PC-3 (cell line): ENCODE results near the gene HDAC10. TPM values are rescaled to one million over a fixed set of nuclear protein-coding genes. Genes with fewer than 3 reads are reported as not detected.
A peak's percentile ranks its signal among the peaks of the same experiment; 100 is the strongest.

Source experiments
- ATAC-seq: fragments of 200-7000 bp; cut with Tn5 transposase; 2 replicates; pipeline ENCODE4 v1.9.1; 2020; ENCODE audit warnings: mild to moderate bottlenecking, moderate library complexity
- BruUV-seq: library from RNA; stranded (reverse); fragments of 400-500 nt; replicated peaks from 2 replicates; lab custom pipeline; 2021; lab: Mats Ljungman, UMichigan
- CTCF ChIA-PET: fragments of 300-600 bp; sonication (Branson Sonifier 250); formaldehyde crosslinking; loops from one replicate; lab custom pipeline; 2022; ENCODE audit warnings: antibody characterized with exemption; lab: Charles Lee
- POLR2A ChIA-PET: fragments of 300-600 bp; sonication (Branson Sonifier 250); formaldehyde crosslinking; loops from one replicate; lab custom pipeline; 2022; ENCODE audit warnings: antibody characterized with exemption; ENCODE audit not compliant: unreplicated experiment; lab: Charles Lee
- DNase-seq: peaks from one replicate; pipeline ENCODE4 v3.0.0-alpha.2; 2015
- H2AFZ ChIP-seq: fragments of 300-600 bp; sonication (generic); 2 replicates; pipeline ENCODE4 v1.6.0; 2016; ENCODE audit warnings: antibody characterized with exemption, low read length
- H3F3A ChIP-seq: fragments of 300-600 bp; sonication (generic); one replicate; pipeline ENCODE4 v1.6.0; 2017; ENCODE audit warnings: antibody characterized with exemption, low read length, control low read depth, mild to moderate bottlenecking; ENCODE audit not compliant: unreplicated experiment
- H3K27ac ChIP-seq: fragments of 300-600 bp; sonication (generic); 2 replicates; pipeline ENCODE4 v1.5.1; 2016; ENCODE audit warnings: mild to moderate bottlenecking, low read length
- H3K27me3 ChIP-seq: fragments of 300-600 bp; sonication (generic); 2 replicates; pipeline ENCODE4 v1.6.1; 2016; ENCODE audit warnings: low read length, mixed read lengths
- H3K36me3 ChIP-seq: fragments of 300-600 bp; sonication (generic); 2 replicates; pipeline ENCODE4 v1.6.1; 2016; ENCODE audit warnings: low read depth, mixed run types, low read length, mixed read lengths
- H3K4me1 ChIP-seq: fragments of 300-600 bp; sonication (generic); 2 replicates; pipeline ENCODE4 v1.5.1; 2016; ENCODE audit warnings: low read length; ENCODE audit not compliant: insufficient read depth
- H3K4me2 ChIP-seq: fragments of 300-600 bp; sonication (generic); 2 replicates; pipeline ENCODE4 v1.6.0; 2016; ENCODE audit warnings: low read length
- H3K4me3 ChIP-seq: fragments of 300-600 bp; sonication (generic); 2 replicates; pipeline ENCODE4 v1.5.1; 2016; ENCODE audit warnings: mild to moderate bottlenecking, low read length, mixed read lengths
- H3K79me2 ChIP-seq: fragments of 300-600 bp; sonication (generic); 2 replicates; pipeline ENCODE4 v1.6.1; 2017; ENCODE audit warnings: low read length, mixed read lengths
- H3K9ac ChIP-seq: fragments of 300-600 bp; sonication (generic); 2 replicates; pipeline ENCODE4 v1.6.0; 2016; ENCODE audit warnings: mild to moderate bottlenecking, low read length
- H3K9me2 ChIP-seq: fragments of 300-600 bp; sonication (generic); replicated peaks from 2 replicates; pipeline ENCODE4 v1.6.1; 2016; ENCODE audit warnings: mixed run types, low read length, mixed read lengths
- H3K9me3 ChIP-seq: fragments of 300-600 bp; sonication (generic); 2 replicates; pipeline ENCODE4 v1.6.1; 2016; ENCODE audit warnings: low read length, mixed read lengths
- H4K20me1 ChIP-seq: fragments of 300-600 bp; sonication (generic); 2 replicates; pipeline ENCODE4 v1.6.1; 2016; ENCODE audit warnings: low read length, mixed read lengths
- CTCF ChIP-seq: fragments of 300-600 bp; sonication (generic); conservative IDR thresholded peaks from 2 replicates; pipeline ENCODE4 v1.5.1; 2017; ENCODE audit warnings: antibody characterized with exemption, low read depth, mild to moderate bottlenecking, low read length
- EZH2 ChIP-seq: fragments of 300-600 bp; sonication (generic); IDR thresholded peaks from one replicate; pipeline ENCODE4 v1.6.1; 2017; ENCODE audit warnings: antibody characterized with exemption, mild to moderate bottlenecking, low read length; ENCODE audit not compliant: unreplicated experiment
- EZH2phosphoT487 ChIP-seq: fragments of 300-600 bp; sonication (generic); IDR thresholded peaks from 2 replicates; pipeline ENCODE4 v1.6.1; 2018; ENCODE audit warnings: mild to moderate bottlenecking, antibody characterized with exemption, low read length, borderline replicate concordance
- intact Hi-C: fragments of 100-400 bp; cut with micrococcal nuclease; formaldehyde crosslinking; loops from 2 replicates; pipeline ENCODE4 v1.9.0; 2023
- total RNA-seq: library from RNA; depleted of rRNA; stranded (reverse); fragments of >200 nt; gene quantifications from 2 replicates; pipeline ENCODE4 v1.2.3, GENCODE V29; 2014

HDAC10 gene
- total RNA-seq, 1 experiment from 2014 or later = 25.8 TPM

- Histone ChIP-seq H4K20me1 (no peaks in the 10 kb centered on the region), H3K9me2 (no peaks in the 10 kb centered on the region), H3K27me3 (no peaks in the 10 kb centered on the region), H3K27ac (no peak overlapping the region), H2AFZ (no peak overlapping the region), H3K9me3 (no peaks in the 10 kb centered on the region), H3K36me3 (no peaks in the 10 kb centered on the region; the same call in 1 of the 2 replicates), H3F3A (no peaks in the 10 kb centered on the region), H3K79me2 (peaks cover 13% of the 10 kb centered on the region), H3K4me2 (no peak overlapping the region), H3K4me3 (no peak overlapping the region), H3K9ac (no peak overlapping the region), H3K4me1 (no peaks in the 10 kb centered on the region)
- BruUV-seq = no TSS peak
- no peak for DNase-seq
- ChIA-PET CTCF (interaction anchor here (0.6 kb wide), 1 partner anchor 29 kb away, joined by 3 read pairs; no protein-coding TSS in a partner anchor), POLR2A (no interaction called here)
- no peak for ATAC-seq
- intact Hi-C loops = no loop called here
- TF ChIP-seq EZH2phosphoT487 (no peak), EZH2 (no peak), CTCF (no peak)
Observed at GRCh38 chr22:50207383-50208140, 43.5 kb downstream of the HDAC10 start.

- peak; percentile 19; the same call in 1 of the 2 replicates for ATAC-seq
- no peaks in the 10 kb centered on the region for H3K27me3 ChIP-seq
- no peak overlapping the region for H3K27ac ChIP-seq
- CTCF ChIA-PET = no interaction called here
- no peak overlapping the region for H3K4me2 ChIP-seq
- H3K4me1 ChIP-seq = peaks cover 3% of the 10 kb centered on the region
- no peaks in the 10 kb centered on the region for H3K9me3 ChIP-seq
- no peaks in the 10 kb centered on the region; the same call in 1 of the 2 replicates for H3K36me3 ChIP-seq
- no peaks in the 10 kb centered on the region for H3K9me2 ChIP-seq
- H3K79me2 ChIP-seq = peaks cover 23% of the 10 kb centered on the region
- no peak overlapping the region for H3K4me3 ChIP-seq
- no peaks in the 10 kb centered on the region for H4K20me1 ChIP-seq
- intact Hi-C loops = no loop called here
- no peak overlapping the region for H2AFZ ChIP-seq
- no peak overlapping the region for H3K9ac ChIP-seq
- no TSS peak for BruUV-seq
- POLR2A ChIA-PET = no interaction called here
- H3F3A ChIP-seq = no peaks in the 10 kb centered on the region
- TF ChIP-seq EZH2phosphoT487 = no peak
- TF ChIP-seq EZH2 = no peak
- TF ChIP-seq CTCF = peak; percentile 54
- no peak for DNase-seq
Observed at GRCh38 chr22:50206599-50206998, 44.5 kb downstream of the HDAC10 start.
